NCI-H460 (cell line): ENCODE results near the gene TLX3. TPM values are rescaled to one million over a fixed set of nuclear protein-coding genes. Genes with fewer than 3 reads are reported as not detected.
"Not testable (repeated sequence)": the region's sequence is repeated elsewhere in the genome, so short reads cannot be mapped to it uniquely, and the experiment has no call there.

ENCODE experiments used
- DNase-seq: peaks from one replicate; pipeline ENCODE4 v3.0.0-alpha.2; 2016; ENCODE audit warnings: low read depth; ENCODE audit errors: extremely low read depth
- small RNA-seq, 2 experiments: library from RNA; depleted of rRNA; stranded (forward); fragments of <200 nt; gene quantifications; one replicate each; pipeline ENCODE3, GENCODE V24; 2014
- total RNA-seq: library from RNA; depleted of rRNA; stranded (reverse); fragments of >200 nt; shearing (Covaris generic); gene quantifications from 2 replicates; pipeline ENCODE4 v1.2.3, GENCODE V29; 2014; rRNA removed

TLX3 gene
- total RNA-seq, 1 experiment from 2014 or later: not detected

- DNase-seq: no peak
Measured at GRCh38 chr5:171322527-171322926, 13.5 kb downstream of the TLX3 start.

GRCh38 chr5:171323007-171323406 lies 14.0 kb downstream of the TLX3 start:
- no peak for DNase-seq

GRCh38 chr5:171323806-171324632 lies 15.0 kb downstream of the TLX3 start:
- DNase-seq: no peak

GRCh38 chr5:171330021-171330420 lies 21.0 kb downstream of the TLX3 start:
- no peak for DNase-seq

GRCh38 chr5:171335616-171336015 lies 26.6 kb downstream of the TLX3 start:
- DNase-seq: no peak

- peak; percentile 52 for DNase-seq
Measured at GRCh38 chr5:171336521-171337209, 27.6 kb downstream of the TLX3 start.

GRCh38 chr5:171337210-171337569 lies 28.1 kb downstream of the TLX3 start:
- no peak for DNase-seq

- no peak for DNase-seq
Measured at GRCh38 chr5:171340042-171340441, 31.0 kb downstream of the TLX3 start.

- DNase-seq: no peak
Measured at GRCh38 chr5:171340491-171340890, 31.4 kb downstream of the TLX3 start.

- DNase-seq: peak; percentile 70
Measured at GRCh38 chr5:171342362-171343111, 33.5 kb downstream of the TLX3 start.

GRCh38 chr5:171344936-171345608 lies 36.0 kb downstream of the TLX3 start:
- no peak for DNase-seq

- DNase-seq: no peak
Measured at GRCh38 chr5:171351536-171352073, 42.6 kb downstream of the TLX3 start.

- DNase-seq: no peak
Measured at GRCh38 chr5:171355302-171355724, 46.3 kb downstream of the TLX3 start.

- no peak for DNase-seq
Measured at GRCh38 chr5:171357843-171358242, 48.8 kb downstream of the TLX3 start.

- not testable (repeated sequence) for DNase-seq
Measured at GRCh38 chr5:171361151-171361550, 52.1 kb downstream of the TLX3 start.

Small RNAs within 50 kb of the gene (small RNA-seq; reads per million reads assigned to genes)
- gene AC091980.1 (0 reads per million in 2 experiments), gene RN7SL339P (0 reads per million in 2 experiments)

Other genes with a start within 250 kb of the TLX3 start
- 3,204 and 3,332 TPM in 2 replicates for gene NPM1, start 78.6 kb downstream of the TLX3 start, total RNA-seq
- not detected in 2 replicates for gene FGF18, start 110.4 kb downstream of the TLX3 start, total RNA-seq